Fibroblast of lung (primary cell): ENCODE measurements around the gene SPDYE3. TPM values are rescaled to one million over a fixed set of nuclear protein-coding genes. Genes with fewer than 3 reads are reported as not detected.

Experiments used
- DNase-seq, 2 donors: peaks; one replicate each; pipeline versions ENCODE4 v3.0.0 to v3.0.0-alpha.2; 2010; ENCODE audit warnings: low read depth in 2 of 2
- H2AFZ ChIP-seq: 2 replicates; pipeline ENCODE4 v1.5.1; 2012; ENCODE audit warnings: low read length, control low read depth, inconsistent platforms
- H3K27ac ChIP-seq: 2 replicates; pipeline ENCODE4 v1.5.1; 2011; ENCODE audit warnings: low read length, control low read depth; ENCODE audit not compliant: insufficient read depth
- H3K27me3 ChIP-seq: 2 replicates; pipeline ENCODE4 v1.5.1; 2011; ENCODE audit warnings: mild to moderate bottlenecking, low read length; ENCODE audit not compliant: control insufficient read depth, insufficient read depth
- H3K36me3 ChIP-seq: 2 replicates; pipeline ENCODE4 v1.5.1; 2011; ENCODE audit warnings: low read length; ENCODE audit not compliant: control insufficient read depth, insufficient read depth
- H3K4me1 ChIP-seq: 2 replicates; pipeline ENCODE4 v1.5.1; 2011; ENCODE audit warnings: low read length; ENCODE audit not compliant: control insufficient read depth, insufficient read depth; ENCODE audit errors: extremely low read depth
- H3K4me2 ChIP-seq: 2 replicates; pipeline ENCODE4 v1.5.1; 2011; ENCODE audit warnings: low read length, control low read depth; ENCODE audit not compliant: insufficient read depth; ENCODE audit errors: extremely low read depth
- H3K4me3 ChIP-seq, 4 experiments: fragments of 200-600 bp in 1 of 4; sonication (generic) in 1 of 4; replicated peaks in 1 of 4; 2 replicates each; pipeline ENCODE4 v1.5.1; 2011 to 2016; ENCODE audit warnings: low read length in 4 of 4, low read depth in 3 of 4, mild to moderate bottlenecking in 3 of 4, control low read depth in 2 of 4, inconsistent platforms in 1 of 4, mixed read lengths in 1 of 4; ENCODE audit not compliant: insufficient read depth in 1 of 4; ENCODE audit errors: control extremely low read depth in 1 of 4
- H3K79me2 ChIP-seq: 2 replicates; pipeline ENCODE4 v1.5.1; 2012; ENCODE audit warnings: mild to moderate bottlenecking, low read length, inconsistent platforms; ENCODE audit not compliant: control insufficient read depth, insufficient read depth
- H3K9ac ChIP-seq: 2 replicates; pipeline ENCODE4 v1.5.1; 2011; ENCODE audit warnings: mild to moderate bottlenecking, low read length, control low read depth; ENCODE audit not compliant: insufficient read depth
- H3K9me3 ChIP-seq: 2 replicates; pipeline ENCODE4 v1.5.1; 2012; ENCODE audit warnings: low read depth, low read length; ENCODE audit not compliant: control insufficient read depth, insufficient read depth
- H4K20me1 ChIP-seq: 2 replicates; pipeline ENCODE4 v1.5.1; 2011; ENCODE audit warnings: low read length; ENCODE audit not compliant: control insufficient read depth, insufficient read depth; ENCODE audit errors: extremely low read depth
- EZH2 ChIP-seq: IDR thresholded peaks from 2 replicates; pipeline ENCODE4 v1.5.1; 2012; ENCODE audit warnings: low read length, control low read depth, mild to moderate bottlenecking; ENCODE audit errors: missing control alignments
- polyA plus RNA-seq, 2 donors: library from polyadenylated mRNA; depleted of rRNA in 1 of 2; stranded (reverse) in 1 of 2; unstranded in 1 of 2; fragments of >200 nt; gene quantifications; 2 replicates each; pipeline ENCODE4 v1.2.1, GENCODE V29; 2011 to 2012; ENCODE audit warnings: missing spikeins in 1 of 2
- total RNA-seq: library from RNA; depleted of rRNA; stranded (reverse); fragments of >200 nt; gene quantifications from 2 replicates; pipeline ENCODE4 v1.2.1, GENCODE V29; 2014
- TF ChIP-seq, protein P1 (sequence below), 2 donors: IDR thresholded peaks in 1 of 2; conservative IDR thresholded peaks in 1 of 2; 1 replicate in 1 of 2; 2 replicates in 1 of 2; pipeline ENCODE4 v1.5.1; 2011 to 2012; ENCODE audit warnings: low read length in 2 of 2, control low read depth in 1 of 2, inconsistent platforms in 1 of 2, low read depth in 1 of 2, mild to moderate bottlenecking in 1 of 2

Gene SPDYE3
- total and polyA plus RNA-seq, 2 donors (not counting 1 experiment from before 2014, with no cell fraction given), result not detected

DNA sequence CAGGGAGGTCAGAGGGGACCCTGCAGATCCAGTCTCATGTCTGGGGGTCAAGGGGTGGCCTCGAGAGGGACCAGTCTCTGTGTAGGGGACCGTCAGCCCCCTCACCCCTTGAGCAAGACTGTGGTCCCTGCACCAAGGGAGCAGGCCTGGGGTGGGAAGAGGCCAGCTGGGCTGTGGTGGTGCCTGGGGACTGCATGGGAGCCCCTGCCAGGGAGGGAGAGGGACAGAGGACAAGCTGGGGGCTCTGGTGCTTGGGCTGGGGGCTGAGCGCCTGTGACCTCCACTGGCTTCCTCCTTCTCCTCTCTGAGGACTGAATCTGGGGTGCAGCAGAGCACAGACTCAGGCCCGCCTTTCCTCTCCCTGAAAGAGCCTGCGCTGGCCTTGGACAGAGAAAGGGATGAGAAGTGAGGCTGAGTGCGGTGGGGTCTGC lies 49.6 kb downstream of the SPDYE3 start:
- Histone ChIP-seq H3K4me3 (no peak overlapping the region), H3K27me3 (no peaks in the 10 kb centered on the region), H4K20me1 (no peaks in the 10 kb centered on the region), H3K9ac (no peak overlapping the region), H3K27ac (no peak overlapping the region), H3K9me3 (no peaks in the 10 kb centered on the region), H3K4me2 (no peak overlapping the region), H3K36me3 (peaks cover 28% of the 10 kb centered on the region), H3K4me1 (no peaks in the 10 kb centered on the region), H2AFZ (no peak overlapping the region), H3K79me2 (no peaks in the 10 kb centered on the region)
- TF ChIP-seq, protein P1, sequence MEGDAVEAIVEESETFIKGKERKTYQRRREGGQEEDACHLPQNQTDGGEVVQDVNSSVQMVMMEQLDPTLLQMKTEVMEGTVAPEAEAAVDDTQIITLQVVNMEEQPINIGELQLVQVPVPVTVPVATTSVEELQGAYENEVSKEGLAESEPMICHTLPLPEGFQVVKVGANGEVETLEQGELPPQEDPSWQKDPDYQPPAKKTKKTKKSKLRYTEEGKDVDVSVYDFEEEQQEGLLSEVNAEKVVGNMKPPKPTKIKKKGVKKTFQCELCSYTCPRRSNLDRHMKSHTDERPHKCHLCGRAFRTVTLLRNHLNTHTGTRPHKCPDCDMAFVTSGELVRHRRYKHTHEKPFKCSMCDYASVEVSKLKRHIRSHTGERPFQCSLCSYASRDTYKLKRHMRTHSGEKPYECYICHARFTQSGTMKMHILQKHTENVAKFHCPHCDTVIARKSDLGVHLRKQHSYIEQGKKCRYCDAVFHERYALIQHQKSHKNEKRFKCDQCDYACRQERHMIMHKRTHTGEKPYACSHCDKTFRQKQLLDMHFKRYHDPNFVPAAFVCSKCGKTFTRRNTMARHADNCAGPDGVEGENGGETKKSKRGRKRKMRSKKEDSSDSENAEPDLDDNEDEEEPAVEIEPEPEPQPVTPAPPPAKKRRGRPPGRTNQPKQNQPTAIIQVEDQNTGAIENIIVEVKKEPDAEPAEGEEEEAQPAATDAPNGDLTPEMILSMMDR (conservative IDR thresholded peaks at IDR 0.05 in 1 of 2, IDR thresholded peaks at IDR 0.05 in 1 of 2; ENCODE audit: low read depth in 1 of 2, low read length in 2 of 2), result no peak
- no peak for TF ChIP-seq EZH2
- DNase-seq, result no peak

- H4K20me1 ChIP-seq, result no peaks in the 10 kb centered on the region
These were observed 50.7 kb downstream of the SPDYE3 start, which contains the start of gene PILRB for GRCh38 chr7:100358027-100358856. PILRB (plus strand) TSS chr7:100358117; CDS start chr7:100358303, 186 bp downstream.

DNA sequence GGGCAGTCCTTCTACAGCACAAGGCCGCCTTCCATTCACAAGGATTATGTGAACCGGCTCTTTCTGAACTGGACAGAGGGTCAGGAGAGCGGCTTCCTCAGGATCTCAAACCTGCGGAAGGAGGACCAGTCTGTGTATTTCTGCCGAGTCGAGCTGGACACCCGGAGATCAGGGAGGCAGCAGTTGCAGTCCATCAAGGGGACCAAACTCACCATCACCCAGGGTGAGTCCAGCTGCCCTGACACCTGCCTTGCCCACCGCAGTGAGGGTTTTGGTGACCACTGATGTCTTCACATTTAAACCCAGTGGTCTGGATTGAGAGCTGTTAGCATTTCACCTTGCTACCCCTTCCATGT lies 51.3 kb downstream of the SPDYE3 start:
- H3K27me3 ChIP-seq, result no peaks in the 10 kb centered on the region
- H3K4me2 ChIP-seq, result no peak overlapping the region
- TF ChIP-seq, protein P1 (conservative IDR thresholded peaks at IDR 0.05 in 1 of 2, IDR thresholded peaks at IDR 0.05 in 1 of 2; ENCODE audit: low read depth in 1 of 2, low read length in 2 of 2), result no peak
- TF ChIP-seq EZH2, result no peak
- no peaks in the 10 kb centered on the region for H3K9me3 ChIP-seq
- H4K20me1 ChIP-seq, result no peaks in the 10 kb centered on the region
- H3K27ac ChIP-seq, result no peak overlapping the region
- no peak overlapping the region for H3K9ac ChIP-seq
- H3K79me2 ChIP-seq, result no peaks in the 10 kb centered on the region
- no peak for DNase-seq
- H3K4me3 ChIP-seq, result no peak overlapping the region
- H3K4me1 ChIP-seq, result no peaks in the 10 kb centered on the region
- no peak overlapping the region for H2AFZ ChIP-seq
- H3K36me3 ChIP-seq, result peaks cover 26% of the 10 kb centered on the region

More at GRCh38 chr7:100358027-100358856, 50.7 kb downstream of the SPDYE3 start, which contains the start of gene PILRB:
- TF ChIP-seq EZH2, result no peak
- TF ChIP-seq, protein P1 (conservative IDR thresholded peaks at IDR 0.05 in 1 of 2, IDR thresholded peaks at IDR 0.05 in 1 of 2; ENCODE audit: low read depth in 1 of 2, low read length in 2 of 2), result peak in 1 of 2 donors; percentile 9
- Histone ChIP-seq H3K27me3 (no peaks in the 10 kb centered on the region), H3K36me3 (peaks cover 26% of the 10 kb centered on the region), H3K27ac (no peak within 1 kb of the TSS), H3K4me2 (no peak within 1 kb of the TSS), H3K79me2 (no peaks in the 10 kb centered on the region), H2AFZ (no peak within 1 kb of the TSS), H3K4me3 (no peak within 1 kb of the TSS), H3K4me1 (no peaks in the 10 kb centered on the region), H3K9me3 (no peaks in the 10 kb centered on the region), H3K9ac (no peak within 1 kb of the TSS)
- DNase-seq, result no peak
